ENCODE results near the gene USP12. TPM values are rescaled to one million over a fixed set of nuclear protein-coding genes. Genes with fewer than 3 reads are reported as not detected.

USP12 gene
- total and polyA plus RNA-seq, 2 experiments from 2014 or later, result 18.4 to 39.3 TPM

DNA sequence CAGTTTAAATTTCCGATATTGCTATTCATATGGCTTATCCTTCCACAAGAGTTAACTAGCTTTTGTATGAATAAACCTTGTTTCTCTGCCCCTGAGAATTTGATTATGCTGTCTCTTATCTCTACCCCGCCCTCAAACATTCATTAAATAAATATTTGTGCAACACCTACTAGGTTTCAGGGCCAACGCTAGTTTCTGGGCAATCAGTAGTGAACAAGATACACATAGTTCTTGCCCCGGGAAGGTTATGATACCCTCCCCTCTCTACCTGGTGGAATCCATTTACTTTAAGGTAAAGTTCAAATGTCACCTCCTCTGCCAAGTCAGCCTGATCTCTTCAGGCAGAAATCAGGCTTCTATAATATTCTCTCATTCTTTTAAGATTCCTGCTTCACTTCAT, 16.6 kb upstream of the USP12 start:
- Histone ChIP-seq H3K4me3 (no peak overlapping the region), H4K20me1 (replicated peaks; ENCODE audit: insufficient read depth) (no peaks in the 10 kb centered on the region), H3K79me2 (replicated peaks; ENCODE audit: insufficient read depth) (no peaks in the 10 kb centered on the region), H3K9me2 (ENCODE audit: insufficient read depth) (no peaks in the 10 kb centered on the region), H2AFZ (peak overlapping the region; percentile 40; the same call in 1 of the 2 replicates), H3K36me3 (ENCODE audit: insufficient read depth) (no peaks in the 10 kb centered on the region), H3K27ac (ENCODE audit: low read depth) (no peak overlapping the region), H3K4me1 (ENCODE audit: insufficient read depth) (peaks cover 4% of the 10 kb centered on the region; the same call in 1 of the 2 replicates), H3K4me2 (no peak overlapping the region), H3F3A (replicated peaks; ENCODE audit: low read depth) (no peaks in the 10 kb centered on the region), H3K27me3 (ENCODE audit: insufficient read depth) (no peaks in the 10 kb centered on the region)
- H3K4me3 Mint-ChIP-seq, result no peak overlapping the region
- no peaks in the 10 kb centered on the region for H3K36me3 Mint-ChIP-seq (ENCODE audit: low read depth)
- ATAC-seq (no peak), DNase-seq (ENCODE audit: low spot score) (no peak)
- H3K27ac Mint-ChIP-seq, result no peak overlapping the region
- no peaks in the 10 kb centered on the region; the same call in 1 of the 3 replicates for H3K9me3 Mint-ChIP-seq
- peaks cover 4% of the 10 kb centered on the region; the same call in 2 of the 3 replicates for H3K4me1 Mint-ChIP-seq
- peaks cover 1% of the 10 kb centered on the region for H3K27me3 Mint-ChIP-seq (ENCODE audit: insufficient read depth, low read depth, poor library complexity)
- TF ChIP-seq EZH2phosphoT487 (IDR thresholded peaks at IDR 0.05; ENCODE audit: unreplicated experiment) (no peak), JUNB (IDR thresholded peaks at IDR 0.05; ENCODE audit: unreplicated experiment) (no peak), CREB1 (CRISPR knock-in tag; IDR thresholded peaks at IDR 0.05; ENCODE audit: low read depth) (no peak), REST (IDR thresholded peaks at IDR 0.05; ENCODE audit: unreplicated experiment) (no peak), NANOG (IDR thresholded peaks at IDR 0.05; ENCODE audit: borderline replicate concordance) (no peak), ZNF114 (CRISPR knock-in tag; IDR thresholded peaks at IDR 0.05) (no peak), STAT1 (IDR thresholded peaks at IDR 0.05; ENCODE audit: unreplicated experiment) (no peak), POLR2AphosphoS5 (IDR thresholded peaks at IDR 0.05; ENCODE audit: low read depth) (no peak)
- TF ChIP-seq, protein P1, sequence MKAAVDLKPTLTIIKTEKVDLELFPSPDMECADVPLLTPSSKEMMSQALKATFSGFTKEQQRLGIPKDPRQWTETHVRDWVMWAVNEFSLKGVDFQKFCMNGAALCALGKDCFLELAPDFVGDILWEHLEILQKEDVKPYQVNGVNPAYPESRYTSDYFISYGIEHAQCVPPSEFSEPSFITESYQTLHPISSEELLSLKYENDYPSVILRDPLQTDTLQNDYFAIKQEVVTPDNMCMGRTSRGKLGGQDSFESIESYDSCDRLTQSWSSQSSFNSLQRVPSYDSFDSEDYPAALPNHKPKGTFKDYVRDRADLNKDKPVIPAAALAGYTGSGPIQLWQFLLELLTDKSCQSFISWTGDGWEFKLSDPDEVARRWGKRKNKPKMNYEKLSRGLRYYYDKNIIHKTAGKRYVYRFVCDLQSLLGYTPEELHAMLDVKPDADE (IDR thresholded peaks at IDR 0.05), result no peak

DNA sequence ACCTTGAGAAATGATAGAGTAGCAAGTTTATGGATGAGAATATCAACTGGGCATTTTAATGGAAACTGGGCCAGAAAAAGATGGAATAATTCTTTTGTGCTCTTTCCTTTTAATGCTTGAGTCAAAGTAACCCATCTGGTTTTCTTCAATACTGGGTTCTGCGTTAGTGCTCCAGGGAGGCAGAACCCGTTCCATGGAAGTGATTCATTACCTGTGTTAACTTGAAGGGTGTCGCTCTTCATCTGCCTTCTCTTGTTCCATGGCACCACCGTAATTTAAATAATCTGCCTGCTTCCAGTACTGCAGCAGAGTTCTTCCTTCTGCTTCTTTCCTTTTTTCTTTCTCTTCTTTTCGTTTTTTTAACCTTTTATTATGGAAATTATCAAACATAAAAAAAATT, 14.7 kb upstream of the USP12 start:
- Mint-ChIP-seq H3K4me3 (no peak overlapping the region), H3K27ac (no peak overlapping the region), H3K27me3 (ENCODE audit: insufficient read depth, low read depth, poor library complexity) (peaks cover 4% of the 10 kb centered on the region), H3K9me3 (no peaks in the 10 kb centered on the region; the same call in 1 of the 3 replicates), H3K4me1 (peaks cover 8% of the 10 kb centered on the region), H3K36me3 (ENCODE audit: low read depth) (no peaks in the 10 kb centered on the region)
- no peaks in the 10 kb centered on the region for H4K20me1 ChIP-seq (replicated peaks; ENCODE audit: insufficient read depth)
- no peaks in the 10 kb centered on the region for H3K27me3 ChIP-seq (ENCODE audit: insufficient read depth)
- H3F3A ChIP-seq (replicated peaks; ENCODE audit: low read depth), result no peaks in the 10 kb centered on the region
- H3K4me2 ChIP-seq, result no peak overlapping the region
- no peaks in the 10 kb centered on the region for H3K36me3 ChIP-seq (ENCODE audit: insufficient read depth)
- peaks cover 4% of the 10 kb centered on the region; the same call in 1 of the 2 replicates for H3K4me1 ChIP-seq (ENCODE audit: insufficient read depth)
- no peak overlapping the region for H3K4me3 ChIP-seq
- no peak for DNase-seq (ENCODE audit: low spot score)
- no peaks in the 10 kb centered on the region for H3K79me2 ChIP-seq (replicated peaks; ENCODE audit: insufficient read depth)
- no peak overlapping the region for H3K27ac ChIP-seq (ENCODE audit: low read depth)
- no peaks in the 10 kb centered on the region for H3K9me2 ChIP-seq (ENCODE audit: insufficient read depth)
- H2AFZ ChIP-seq, result no peak overlapping the region
- ATAC-seq, result no peak
- TF ChIP-seq, protein P1 (IDR thresholded peaks at IDR 0.05), result no peak
- no peak for TF ChIP-seq NANOG (IDR thresholded peaks at IDR 0.05; ENCODE audit: borderline replicate concordance)
- TF ChIP-seq REST (IDR thresholded peaks at IDR 0.05; ENCODE audit: unreplicated experiment), result no peak
- no peak for TF ChIP-seq STAT1 (IDR thresholded peaks at IDR 0.05; ENCODE audit: unreplicated experiment)
- no peak for TF ChIP-seq ZNF331 (CRISPR knock-in tag; IDR thresholded peaks at IDR 0.05; ENCODE audit: low read depth)
- TF ChIP-seq CREB1 (CRISPR knock-in tag; IDR thresholded peaks at IDR 0.05; ENCODE audit: low read depth), result no peak
- TF ChIP-seq EZH2phosphoT487 (IDR thresholded peaks at IDR 0.05; ENCODE audit: unreplicated experiment), result no peak

Data from GM23338 (cell line).